ES-I3 (cell line): Measurements from ENCODE around the gene MGRN1.
A peak's percentile ranks its signal among the peaks of the same experiment; 100 is the strongest.

Experiments
- H3K36me3 ChIP-seq: 2 replicates; pipeline ENCODE4 v1.6.1; 2013; ENCODE audit warnings: mild to moderate bottlenecking, low read length, control low read depth, moderate library complexity; ENCODE audit not compliant: insufficient read depth
- H3K4me1 ChIP-seq: 2 replicates; pipeline ENCODE4 v1.6.1; 2013; ENCODE audit warnings: mild to moderate bottlenecking, control low read depth, low read length; ENCODE audit not compliant: insufficient read depth
- H3K9ac ChIP-seq: 2 replicates; pipeline ENCODE4 v1.6.1; 2013; ENCODE audit warnings: low read depth, mild to moderate bottlenecking, low read length, moderate library complexity
- H3K9me3 ChIP-seq: 2 replicates; pipeline ENCODE4 v1.6.1; 2013; ENCODE audit warnings: mild to moderate bottlenecking, low read length, moderate library complexity; ENCODE audit not compliant: control insufficient read depth, insufficient read depth

MGRN1 gene

GRCh38 chr16:4611337-4612021 lies 13.1 kb upstream of the MGRN1 start:
- no peaks in the 10 kb centered on the region for H3K36me3 ChIP-seq
- H3K9me3 ChIP-seq = no peaks in the 10 kb centered on the region
- peaks cover 7% of the 10 kb centered on the region; the same call in 1 of the 2 replicates for H3K4me1 ChIP-seq
- H3K9ac ChIP-seq = no peak overlapping the region

GRCh38 chr16:4612474-4612931 lies 12.1 kb upstream of the MGRN1 start:
- no peaks in the 10 kb centered on the region for H3K9me3 ChIP-seq
- no peak overlapping the region for H3K9ac ChIP-seq
- no peaks in the 10 kb centered on the region for H3K36me3 ChIP-seq
- H3K4me1 ChIP-seq = peaks cover 7% of the 10 kb centered on the region; the same call in 1 of the 2 replicates

GRCh38 chr16:4612977-4613635 lies 11.5 kb upstream of the MGRN1 start:
- Histone ChIP-seq H3K4me1 (peaks cover 13% of the 10 kb centered on the region), H3K9ac (peak overlapping the region; percentile 74), H3K36me3 (no peaks in the 10 kb centered on the region), H3K9me3 (no peaks in the 10 kb centered on the region)

GRCh38 chr16:4613636-4614570 lies 10.7 kb upstream of the MGRN1 start:
- Histone ChIP-seq H3K9ac (peak overlapping the region; percentile 74), H3K4me1 (peaks cover 20% of the 10 kb centered on the region), H3K9me3 (no peaks in the 10 kb centered on the region), H3K36me3 (no peaks in the 10 kb centered on the region)

- Histone ChIP-seq H3K4me1 (peaks cover 23% of the 10 kb centered on the region), H3K9me3 (no peaks in the 10 kb centered on the region), H3K9ac (peak within 1 kb of the TSS; percentile 74), H3K36me3 (no peaks in the 10 kb centered on the region)
Measured at GRCh38 chr16:4614571-4615383, 9.8 kb upstream of the MGRN1 start, which contains the start of gene UBALD1. TSS of gene UBALD1 (minus strand) at chr16:4614888. CDS start at chr16:4614797, 91 bp downstream.

GRCh38 chr16:4615384-4616046 lies 9.1 kb upstream of the MGRN1 start:
- Histone ChIP-seq H3K9me3 (no peaks in the 10 kb centered on the region), H3K9ac (peak overlapping the region; percentile 74), H3K36me3 (no peaks in the 10 kb centered on the region), H3K4me1 (peaks cover 23% of the 10 kb centered on the region)

GRCh38 chr16:4616047-4616811 lies 8.4 kb upstream of the MGRN1 start:
- H3K4me1 ChIP-seq = peaks cover 23% of the 10 kb centered on the region
- H3K9me3 ChIP-seq = no peaks in the 10 kb centered on the region
- no peaks in the 10 kb centered on the region for H3K36me3 ChIP-seq
- H3K9ac ChIP-seq = peak overlapping the region; percentile 85

- peaks cover 16% of the 10 kb centered on the region for H3K4me1 ChIP-seq
- H3K9me3 ChIP-seq = no peaks in the 10 kb centered on the region
- H3K36me3 ChIP-seq = no peaks in the 10 kb centered on the region
- no peak overlapping the region for H3K9ac ChIP-seq
Measured at GRCh38 chr16:4617880-4618279, 6.7 kb upstream of the MGRN1 start.

GRCh38 chr16:4618645-4619418 lies 5.8 kb upstream of the MGRN1 start:
- Histone ChIP-seq H3K9ac (no peak overlapping the region), H3K9me3 (no peaks in the 10 kb centered on the region), H3K36me3 (no peaks in the 10 kb centered on the region), H3K4me1 (peaks cover 16% of the 10 kb centered on the region)

- Histone ChIP-seq H3K9ac (no peak overlapping the region), H3K4me1 (peaks cover 14% of the 10 kb centered on the region), H3K9me3 (no peaks in the 10 kb centered on the region), H3K36me3 (no peaks in the 10 kb centered on the region; the same call in 1 of the 2 replicates)
Measured at GRCh38 chr16:4623593-4623992, 1.0 kb upstream of the MGRN1 start.

GRCh38 chr16:4624827-4625559 lies 367 bp downstream of the MGRN1 start:
- Histone ChIP-seq H3K4me1 (0 out of 2 replicates have a peak, but pooled peaks cover 8% of the 10 kb centered on the region), H3K9me3 (no peaks in the 10 kb centered on the region), H3K36me3 (no peaks in the 10 kb centered on the region; the same call in 1 of the 2 replicates), H3K9ac (peak overlapping the region; percentile 80)
